GM23338 (cell line): Measurements from ENCODE around the gene LENG9.
A peak's percentile ranks its signal among the peaks of the same experiment; 100 is the strongest.

Experiments
- CREB1 ChIP-seq: fragments of 250-450 bp; sonication (Bioruptor Pico); IDR thresholded peaks from 2 replicates; pipeline ENCODE4 v1.5.0; 2020; ENCODE audit warnings: low read depth, mild to moderate bottlenecking, moderate library complexity
- CTCF ChIP-seq, 2 experiments: fragments of 200-600 bp in 1 of 2; sonication (generic) in 1 of 2; conservative IDR thresholded peaks; 2 replicates each; pipeline versions ENCODE4 v1.5.1 to v1.6.1; 2016 to 2017; ENCODE audit warnings: antibody characterized with exemption in 2 of 2, low read depth in 2 of 2, mild to moderate bottlenecking in 2 of 2, moderate library complexity in 1 of 2
- EZH2 ChIP-seq: fragments of 200-600 bp; sonication (generic); IDR thresholded peaks from one replicate; pipeline ENCODE4 v1.8.0; 2017; ENCODE audit warnings: antibody characterized with exemption, mild to moderate bottlenecking, low read depth; ENCODE audit not compliant: unreplicated experiment
- JUNB ChIP-seq: IDR thresholded peaks from one replicate; pipeline ENCODE4 v1.6.1; 2016; ENCODE audit warnings: antibody characterized with exemption; ENCODE audit not compliant: unreplicated experiment
- POLR2AphosphoS5 ChIP-seq: IDR thresholded peaks from 2 replicates; pipeline ENCODE4 v1.6.1; 2016; ENCODE audit warnings: antibody characterized with exemption, low read depth
- REST ChIP-seq: IDR thresholded peaks from one replicate; pipeline ENCODE4 v1.6.1; 2018; ENCODE audit warnings: antibody characterized with exemption; ENCODE audit not compliant: unreplicated experiment

- peak; percentile 71 to 91 for TF ChIP-seq CTCF (conservative IDR thresholded peaks at IDR 0.05; ENCODE audit: low read depth in 2 of 2)
- TF ChIP-seq JUNB = no peak
- no peak; the same call in 1 of the 2 replicates for TF ChIP-seq POLR2AphosphoS5
- no peak for TF ChIP-seq REST
- TF ChIP-seq EZH2 = no peak
- no peak for TF ChIP-seq CREB1 (CRISPR knock-in tag)
Observed at GRCh38 chr19:54439174-54439851, 24.3 kb downstream of the LENG9 start.
